GM21737 (cell line): ENCODE data around the gene ZNF75A.
"Not testable (repeated sequence)": the region's sequence is repeated elsewhere in the genome, so short reads cannot be mapped to it uniquely, and the experiment has no call there.

ENCODE experiments used
- ATAC-seq: cut with Tn5 transposase; IDR thresholded peaks from one replicate; pipeline ENCODE4 v1.9.1; 2021; ENCODE audit warnings: mild to moderate bottlenecking, moderate library complexity; ENCODE audit not compliant: unreplicated experiment

ZNF75A gene

GRCh38 chr16:3305109-3306068, at the start of gene ZNF75A, which contains the start of gene TIGD7:
Gene ZNF75A (plus strand): TSS chr16:3305497. CDS start chr16:3308429, 2,932 bp downstream.
Gene TIGD7 (minus strand): TSS chr16:3305430. CDS start chr16:3300614, 4,816 bp downstream.
- peak; percentile 95 for ATAC-seq

- ATAC-seq = no peak
Observed at GRCh38 chr16:3256146-3256865, 49.0 kb upstream of the ZNF75A start, which contains the start of gene MEFV. Gene MEFV (minus strand): TSS chr16:3256633. CDS start chr16:3256587, 46 bp downstream.

- no peak for ATAC-seq
Observed at GRCh38 chr16:3256866-3257465, 48.3 kb upstream of the ZNF75A start.

- ATAC-seq = no peak
Observed at GRCh38 chr16:3259836-3260235, 45.5 kb upstream of the ZNF75A start.

- no peak for ATAC-seq
Observed at GRCh38 chr16:3262517-3262916, 42.8 kb upstream of the ZNF75A start.

GRCh38 chr16:3264137-3265036, 40.9 kb upstream of the ZNF75A start:
- ATAC-seq = peak; percentile 76

GRCh38 chr16:3266873-3267537, 38.3 kb upstream of the ZNF75A start:
- ATAC-seq = no peak

GRCh38 chr16:3268294-3268693, 37.0 kb upstream of the ZNF75A start:
- no peak for ATAC-seq

GRCh38 chr16:3270718-3271117, 34.6 kb upstream of the ZNF75A start:
- not testable (repeated sequence) for ATAC-seq

- not testable (repeated sequence) for ATAC-seq
Observed at GRCh38 chr16:3271281-3271680, 34.0 kb upstream of the ZNF75A start.

- no peak for ATAC-seq
Observed at GRCh38 chr16:3274490-3274889, 30.8 kb upstream of the ZNF75A start.

- ATAC-seq = no peak
Observed at GRCh38 chr16:3274947-3275346, 30.4 kb upstream of the ZNF75A start.

GRCh38 chr16:3276679-3277078, 28.6 kb upstream of the ZNF75A start:
- ATAC-seq = no peak

- ATAC-seq = no peak
Observed at GRCh38 chr16:3281222-3281820, 24.0 kb upstream of the ZNF75A start.

- ATAC-seq = peak; percentile 19
Observed at GRCh38 chr16:3282103-3282729, 23.1 kb upstream of the ZNF75A start.

GRCh38 chr16:3282730-3283542, 22.4 kb upstream of the ZNF75A start, which contains the start of gene ZNF263:
Gene ZNF263 (plus strand): TSS chr16:3283491. CDS start chr16:3283819, 328 bp downstream.
- peak; percentile 81 for ATAC-seq

GRCh38 chr16:3283543-3284447, 21.5 kb upstream of the ZNF75A start:
- ATAC-seq = no peak
